ENCODE data around the gene TMPRSS9.

DNA sequence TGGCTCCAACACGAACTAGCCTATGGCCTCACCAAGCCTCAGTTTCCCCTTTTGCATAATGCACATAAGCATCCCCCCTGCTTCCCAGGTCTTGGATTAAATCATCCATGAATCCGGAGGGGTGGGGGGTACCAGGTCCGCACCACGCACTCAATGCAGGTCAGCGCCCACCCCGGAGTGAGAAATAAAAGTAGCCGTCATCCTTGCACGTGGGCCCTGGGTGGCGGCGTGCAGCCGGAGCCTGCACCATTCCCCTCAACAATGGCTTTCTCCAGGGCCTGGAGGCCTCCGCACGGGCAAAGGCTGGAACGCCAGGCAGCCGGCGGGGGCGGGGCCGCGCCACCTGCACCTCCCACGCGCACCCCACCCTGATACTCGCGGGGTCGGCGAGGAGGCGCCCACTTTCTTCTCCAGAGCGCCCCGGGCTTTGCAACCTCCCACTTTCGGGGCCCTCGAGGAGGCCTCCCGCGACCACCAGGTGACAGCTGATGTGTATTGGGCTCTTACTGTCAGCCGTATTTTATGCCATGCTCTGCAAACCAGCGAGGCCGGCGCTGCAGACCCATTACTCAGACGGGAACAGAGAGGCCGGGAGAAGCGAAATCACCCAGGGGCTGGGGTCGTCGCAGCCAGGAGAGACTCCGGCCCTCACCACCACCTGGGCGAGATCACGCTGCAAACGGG, 115.1 kb downstream of the TMPRSS9 start:
- TF ChIP-seq POLR2AphosphoS5 (IDR thresholded peaks at IDR 0.05) (no peak), CTCF (IDR thresholded peaks at IDR 0.05 in 8 of 11, conservative IDR thresholded peaks at IDR 0.05 in 3 of 11) (no peak), POLR2A (IDR thresholded peaks at IDR 0.05) (no peak)
